SK-N-SH (cell line): ENCODE results near the gene SSTR4.

Source experiments
- CTCF ChIP-seq: fragments of 200-600 bp; sonication (generic); IDR thresholded peaks from 2 replicates; pipeline ENCODE4 v1.6.1; 2017; ENCODE audit warnings: antibody characterized with exemption, mild to moderate bottlenecking, moderate library complexity
- ELF1 ChIP-seq: IDR thresholded peaks from 2 replicates; pipeline ENCODE4 v1.4.0; 2012
- GABPA ChIP-seq: IDR thresholded peaks from 2 replicates; pipeline ENCODE4 v1.4.0; 2012; ENCODE audit warnings: low read depth, mild to moderate bottlenecking
- GATA2 ChIP-seq: sonication (generic); formaldehyde crosslinking; IDR thresholded peaks from 2 replicates; pipeline ENCODE4 v1.5.0; 2020; ENCODE audit warnings: mild to moderate bottlenecking, missing genetic modification reagents
- IRF3 ChIP-seq: fragments of 150-350 bp; IDR thresholded peaks from 2 replicates; pipeline ENCODE4 v1.6.1; 2016; ENCODE audit warnings: mild to moderate bottlenecking, low read depth, low read length
- POLR2AphosphoS5 ChIP-seq: IDR thresholded peaks from 2 replicates; pipeline ENCODE4 v1.6.1; 2012; ENCODE audit warnings: low read depth, low read length
- SMC3 ChIP-seq: IDR thresholded peaks from 2 replicates; pipeline ENCODE4 v1.6.1; 2012; ENCODE audit warnings: low read depth, low read length, improper control_type of control experiment
- TF ChIP-seq, protein P1 (sequence below): IDR thresholded peaks from 2 replicates; pipeline ENCODE4 v1.6.1; 2012; ENCODE audit warnings: mild to moderate bottlenecking, low read depth, low read length, moderate library complexity

GRCh38 chr20:23061734-23062561 is 26.8 kb downstream of the SSTR4 start:
- TF ChIP-seq POLR2AphosphoS5 (no peak), GATA2 (CRISPR knock-in tag) (no peak), SMC3 (no peak), IRF3 (no peak), CTCF (peak; percentile 63), ELF1 (no peak), GABPA (no peak)
- TF ChIP-seq, protein P1, sequence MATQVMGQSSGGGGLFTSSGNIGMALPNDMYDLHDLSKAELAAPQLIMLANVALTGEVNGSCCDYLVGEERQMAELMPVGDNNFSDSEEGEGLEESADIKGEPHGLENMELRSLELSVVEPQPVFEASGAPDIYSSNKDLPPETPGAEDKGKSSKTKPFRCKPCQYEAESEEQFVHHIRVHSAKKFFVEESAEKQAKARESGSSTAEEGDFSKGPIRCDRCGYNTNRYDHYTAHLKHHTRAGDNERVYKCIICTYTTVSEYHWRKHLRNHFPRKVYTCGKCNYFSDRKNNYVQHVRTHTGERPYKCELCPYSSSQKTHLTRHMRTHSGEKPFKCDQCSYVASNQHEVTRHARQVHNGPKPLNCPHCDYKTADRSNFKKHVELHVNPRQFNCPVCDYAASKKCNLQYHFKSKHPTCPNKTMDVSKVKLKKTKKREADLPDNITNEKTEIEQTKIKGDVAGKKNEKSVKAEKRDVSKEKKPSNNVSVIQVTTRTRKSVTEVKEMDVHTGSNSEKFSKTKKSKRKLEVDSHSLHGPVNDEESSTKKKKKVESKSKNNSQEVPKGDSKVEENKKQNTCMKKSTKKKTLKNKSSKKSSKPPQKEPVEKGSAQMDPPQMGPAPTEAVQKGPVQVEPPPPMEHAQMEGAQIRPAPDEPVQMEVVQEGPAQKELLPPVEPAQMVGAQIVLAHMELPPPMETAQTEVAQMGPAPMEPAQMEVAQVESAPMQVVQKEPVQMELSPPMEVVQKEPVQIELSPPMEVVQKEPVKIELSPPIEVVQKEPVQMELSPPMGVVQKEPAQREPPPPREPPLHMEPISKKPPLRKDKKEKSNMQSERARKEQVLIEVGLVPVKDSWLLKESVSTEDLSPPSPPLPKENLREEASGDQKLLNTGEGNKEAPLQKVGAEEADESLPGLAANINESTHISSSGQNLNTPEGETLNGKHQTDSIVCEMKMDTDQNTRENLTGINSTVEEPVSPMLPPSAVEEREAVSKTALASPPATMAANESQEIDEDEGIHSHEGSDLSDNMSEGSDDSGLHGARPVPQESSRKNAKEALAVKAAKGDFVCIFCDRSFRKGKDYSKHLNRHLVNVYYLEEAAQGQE: no peak
